Measurements from ENCODE around the gene D2HGDH.
A peak's percentile ranks its signal among the peaks of the same experiment; 100 is the strongest.
"Not testable (repeated sequence)": the region's sequence is repeated elsewhere in the genome, so short reads cannot be mapped to it uniquely, and the experiment has no call there.

Gene D2HGDH

GRCh38 chr2:241730671-241731293, 3.6 kb upstream of the D2HGDH start:
- no peak overlapping the region for H2BK12ac ChIP-seq (ENCODE audit: low read length)
- H3K79me1 ChIP-seq (ENCODE audit: low read length), result peaks cover 11% of the 10 kb centered on the region
- H3K4me3 ChIP-seq (ENCODE audit: low read depth, low read length), result no peak overlapping the region
- H3K36me3 ChIP-seq (ENCODE audit: control insufficient read depth in 1 of 2, insufficient read depth in 2 of 2, low read length in 2 of 2), result peaks cover 0 to 4% of the 10 kb centered on the region in 2 experiments
- no peak overlapping the region for H4K8ac ChIP-seq (ENCODE audit: low read depth, low read length)
- H2AK5ac ChIP-seq (ENCODE audit: low read length), result no peak overlapping the region
- no peak overlapping the region for H2BK120ac ChIP-seq (ENCODE audit: insufficient read depth, low read length, poor library complexity)
- H4K12ac ChIP-seq (ENCODE audit: low read depth, low read length), result no peak overlapping the region
- WGBS (ENCODE audit: extremely low coverage, insufficient coverage, insufficient read length), result no CpG with 5 or more reads among the region's 12 CpGs
- no peak overlapping the region for H3K9ac ChIP-seq (ENCODE audit: low read length)
- peaks cover 4% of the 10 kb centered on the region for H3K9me3 ChIP-seq (ENCODE audit: insufficient read depth, low read depth, low read length)
- H4K91ac ChIP-seq (ENCODE audit: low read depth, low read length), result no peak overlapping the region
- H2BK5ac ChIP-seq (ENCODE audit: low read depth, low read length, poor library complexity), result no peak overlapping the region
- H3K4me2 ChIP-seq (ENCODE audit: low read length), result no peak overlapping the region
- DNase-seq, result no peak
- H3K4ac ChIP-seq (ENCODE audit: low read depth, low read length), result no peak overlapping the region
- no peak overlapping the region for H3K27ac ChIP-seq (ENCODE audit: low read depth, low read length)
- H3K79me2 ChIP-seq (ENCODE audit: control insufficient read depth, insufficient read depth, low read length, poor library complexity), result peaks cover 8% of the 10 kb centered on the region
- no peak overlapping the region for H2AFZ ChIP-seq (ENCODE audit: insufficient read depth, low read length, poor library complexity)
- H3K27me3 ChIP-seq (ENCODE audit: insufficient read depth, low read length), result no peaks in the 10 kb centered on the region
- no peak overlapping the region for H3K18ac ChIP-seq (ENCODE audit: low read length)
- H3K23ac ChIP-seq (ENCODE audit: low read length), result no peak overlapping the region
- peaks cover 7 to 10% of the 10 kb centered on the region in 2 experiments for H3K4me1 ChIP-seq (ENCODE audit: control insufficient read depth in 1 of 2, insufficient read depth in 2 of 2, low read length in 2 of 2)
- H3K14ac ChIP-seq (ENCODE audit: low read length), result no peak overlapping the region

DNA sequence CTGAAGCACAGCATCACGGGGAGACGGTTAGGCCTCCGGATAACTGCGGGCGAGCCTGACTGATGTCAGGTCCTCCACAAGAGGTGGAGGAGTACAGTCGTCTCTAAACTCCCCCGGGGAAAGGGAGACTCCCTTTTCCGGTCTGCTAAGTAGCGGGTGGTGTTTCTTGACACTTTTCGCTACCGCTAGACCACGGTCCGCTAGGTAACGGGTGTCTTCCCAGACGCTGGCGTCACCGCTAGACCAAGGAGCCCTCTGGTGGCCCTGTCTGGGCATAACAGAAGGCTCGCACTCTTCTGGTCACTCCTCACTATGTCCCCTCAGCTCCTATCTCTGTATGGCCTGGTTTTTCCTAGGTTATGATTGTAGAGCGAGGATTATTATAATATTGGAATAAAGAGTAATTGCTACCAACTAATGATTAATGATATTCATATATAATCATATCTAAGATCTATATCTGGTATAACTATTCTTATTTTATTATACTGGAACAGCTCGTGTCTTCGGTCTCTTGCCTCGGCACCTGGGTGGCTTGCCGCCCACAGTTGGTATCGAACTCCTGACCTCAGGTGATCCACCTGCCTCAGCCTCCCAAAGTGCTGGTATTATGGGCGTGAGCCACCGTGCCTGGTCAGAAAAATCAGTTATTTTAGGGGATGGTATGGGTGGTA, 1.8 kb upstream of the D2HGDH start:
- not testable (repeated sequence) for H2AFZ ChIP-seq (ENCODE audit: insufficient read depth, low read length, poor library complexity); H3K36me3 ChIP-seq (ENCODE audit: control insufficient read depth in 1 of 2, insufficient read depth in 2 of 2, low read length in 2 of 2); H2BK120ac ChIP-seq (ENCODE audit: insufficient read depth, low read length, poor library complexity); H3K14ac ChIP-seq (ENCODE audit: low read length); H3K79me2 ChIP-seq (ENCODE audit: control insufficient read depth, insufficient read depth, low read length, poor library complexity); H2AK5ac ChIP-seq (ENCODE audit: low read length); H3K27ac ChIP-seq (ENCODE audit: low read depth, low read length); H3K9me3 ChIP-seq (ENCODE audit: insufficient read depth, low read depth, low read length); H3K18ac ChIP-seq (ENCODE audit: low read length); H3K27me3 ChIP-seq (ENCODE audit: insufficient read depth, low read length); H2BK5ac ChIP-seq (ENCODE audit: low read depth, low read length, poor library complexity); H2BK12ac ChIP-seq (ENCODE audit: low read length); H4K91ac ChIP-seq (ENCODE audit: low read depth, low read length); H3K23ac ChIP-seq (ENCODE audit: low read length); H3K9ac ChIP-seq (ENCODE audit: low read length); H3K4ac ChIP-seq (ENCODE audit: low read depth, low read length); H4K12ac ChIP-seq (ENCODE audit: low read depth, low read length); H3K4me1 ChIP-seq (ENCODE audit: control insufficient read depth in 1 of 2, insufficient read depth in 2 of 2, low read length in 2 of 2); H4K8ac ChIP-seq (ENCODE audit: low read depth, low read length); H3K4me3 ChIP-seq (ENCODE audit: low read depth, low read length); H3K4me2 ChIP-seq (ENCODE audit: low read length)
- DNase-seq, result peak; percentile 26 to 42
- WGBS (ENCODE audit: extremely low coverage, insufficient coverage, insufficient read length), result no CpG with 5 or more reads among the region's 26 CpGs
- H3K79me1 ChIP-seq (ENCODE audit: low read length), result peaks cover 11% of the 10 kb centered on the region

DNA sequence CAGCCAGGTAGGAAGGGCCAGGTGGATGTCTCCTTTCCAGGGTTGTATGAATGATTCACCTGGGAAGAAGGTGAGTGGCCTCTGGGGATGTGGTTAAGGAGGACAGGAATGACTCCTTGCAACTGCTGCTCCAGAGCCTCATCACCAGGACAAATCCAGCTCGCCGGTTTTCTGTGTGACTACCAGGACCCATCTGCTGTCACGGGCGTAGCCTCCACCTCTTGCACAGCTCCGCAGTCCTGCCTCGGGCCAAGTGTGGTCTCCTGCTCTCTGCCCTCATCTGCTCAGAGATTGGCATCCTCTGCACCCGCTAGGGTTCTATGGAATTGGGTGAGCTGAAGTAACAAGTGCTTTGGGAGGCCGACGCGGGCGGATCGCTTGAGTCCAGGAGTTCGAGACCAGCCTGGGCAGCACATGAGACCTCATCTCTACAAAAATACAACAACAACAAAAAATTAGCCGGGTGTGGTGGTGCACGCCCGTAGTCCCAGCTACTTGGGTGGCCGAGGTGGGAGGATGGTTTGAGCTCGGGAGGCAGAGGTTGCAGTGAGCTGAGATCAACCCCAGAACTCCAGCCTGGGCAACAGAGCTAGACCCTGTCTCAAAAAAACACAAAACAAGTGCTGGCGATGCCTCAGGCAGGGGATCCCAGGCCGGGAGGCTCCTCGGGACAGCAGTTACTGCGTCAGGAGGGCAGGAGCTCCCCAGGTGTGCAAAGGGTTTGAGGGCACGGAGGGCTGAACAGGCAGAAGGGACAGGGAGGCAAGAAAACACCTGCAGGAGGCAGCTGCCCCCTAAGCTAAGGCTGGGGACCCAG, 831 bp upstream of the D2HGDH start:
- Histone ChIP-seq H2BK120ac (ENCODE audit: insufficient read depth, low read length, poor library complexity) (peak overlapping the region; percentile 54), H4K12ac (ENCODE audit: low read depth, low read length) (peak overlapping the region; percentile 61), H2AK5ac (ENCODE audit: low read length) (peak overlapping the region; percentile 31), H3K4ac (ENCODE audit: low read depth, low read length) (no peak overlapping the region), H3K14ac (ENCODE audit: low read length) (peak overlapping the region; percentile 69), H3K36me3 (ENCODE audit: control insufficient read depth in 1 of 2, insufficient read depth in 2 of 2, low read length in 2 of 2) (peaks cover 6 to 7% of the 10 kb centered on the region in 2 experiments), H2BK5ac (ENCODE audit: low read depth, low read length, poor library complexity) (no peak overlapping the region), H3K79me2 (ENCODE audit: control insufficient read depth, insufficient read depth, low read length, poor library complexity) (peaks cover 8% of the 10 kb centered on the region), H2AFZ (ENCODE audit: insufficient read depth, low read length, poor library complexity) (peak overlapping the region; percentile 94), H3K27ac (ENCODE audit: low read depth, low read length) (no peak overlapping the region), H3K4me3 (ENCODE audit: low read depth, low read length) (peak overlapping the region; percentile 15), H3K4me1 (ENCODE audit: control insufficient read depth in 1 of 2, insufficient read depth in 2 of 2, low read length in 2 of 2) (peaks cover 7 to 8% of the 10 kb centered on the region in 2 experiments), H3K27me3 (ENCODE audit: insufficient read depth, low read length) (no peaks in the 10 kb centered on the region), H2BK12ac (ENCODE audit: low read length) (no peak overlapping the region), H3K18ac (ENCODE audit: low read length) (no peak overlapping the region), H3K79me1 (ENCODE audit: low read length) (peaks cover 11% of the 10 kb centered on the region), H3K9me3 (ENCODE audit: insufficient read depth, low read depth, low read length) (peaks cover 4% of the 10 kb centered on the region), H3K4me2 (ENCODE audit: low read length) (peak overlapping the region; percentile 67), H4K91ac (ENCODE audit: low read depth, low read length) (peak overlapping the region; percentile 45), H4K8ac (ENCODE audit: low read depth, low read length) (peak overlapping the region; percentile 87), H3K23ac (ENCODE audit: low read length) (peak overlapping the region; percentile 43), H3K9ac (ENCODE audit: low read length) (no peak overlapping the region)
- WGBS (ENCODE audit: extremely low coverage, insufficient coverage, insufficient read length), result no CpG with 5 or more reads among the region's 23 CpGs
- DNase-seq, result peak; percentile 99

DNA sequence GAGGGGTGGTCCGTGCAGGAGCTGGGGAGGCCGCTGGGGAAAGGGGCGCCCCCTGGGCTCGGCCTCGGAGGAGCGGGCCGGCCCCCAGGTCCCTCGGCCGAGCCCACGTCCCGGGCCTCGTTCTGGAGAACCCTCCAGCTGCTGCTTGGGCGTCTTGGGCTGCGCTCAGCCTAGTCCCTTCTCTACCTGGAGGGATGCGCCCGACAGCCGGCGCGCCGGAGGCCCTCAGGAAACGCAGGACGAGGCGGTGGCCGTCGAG, 293 bp upstream of the D2HGDH start:
- Histone ChIP-seq H2BK12ac (ENCODE audit: low read length) (no peak overlapping the region), H3K27me3 (ENCODE audit: insufficient read depth, low read length) (no peaks in the 10 kb centered on the region), H2BK120ac (ENCODE audit: insufficient read depth, low read length, poor library complexity) (peak overlapping the region; percentile 54), H2AK5ac (ENCODE audit: low read length) (peak overlapping the region; percentile 31), H3K4me1 (ENCODE audit: control insufficient read depth in 1 of 2, insufficient read depth in 2 of 2, low read length in 2 of 2) (peaks cover 7 to 8% of the 10 kb centered on the region in 2 experiments), H3K79me1 (ENCODE audit: low read length) (peaks cover 11% of the 10 kb centered on the region), H2BK5ac (ENCODE audit: low read depth, low read length, poor library complexity) (no peak overlapping the region), H3K4me2 (ENCODE audit: low read length) (peak overlapping the region; percentile 67), H4K12ac (ENCODE audit: low read depth, low read length) (peak overlapping the region; percentile 61), H3K14ac (ENCODE audit: low read length) (peak overlapping the region; percentile 69), H4K91ac (ENCODE audit: low read depth, low read length) (peak overlapping the region; percentile 45), H3K9ac (ENCODE audit: low read length) (no peak overlapping the region), H3K9me3 (ENCODE audit: insufficient read depth, low read depth, low read length) (peaks cover 4% of the 10 kb centered on the region), H2AFZ (ENCODE audit: insufficient read depth, low read length, poor library complexity) (peak overlapping the region; percentile 94), H3K79me2 (ENCODE audit: control insufficient read depth, insufficient read depth, low read length, poor library complexity) (peaks cover 8% of the 10 kb centered on the region), H3K4me3 (ENCODE audit: low read depth, low read length) (no peak overlapping the region), H4K8ac (ENCODE audit: low read depth, low read length) (peak overlapping the region; percentile 87), H3K23ac (ENCODE audit: low read length) (no peak overlapping the region), H3K18ac (ENCODE audit: low read length) (no peak overlapping the region), H3K4ac (ENCODE audit: low read depth, low read length) (no peak overlapping the region), H3K36me3 (ENCODE audit: control insufficient read depth in 1 of 2, insufficient read depth in 2 of 2, low read length in 2 of 2) (peaks cover 4 to 6% of the 10 kb centered on the region in 2 experiments), H3K27ac (ENCODE audit: low read depth, low read length) (no peak overlapping the region)
- DNase-seq, result no peak
- WGBS (ENCODE audit: extremely low coverage, insufficient coverage, insufficient read length), result no CpG with 5 or more reads among the region's 25 CpGs
